Mammary epithelial cell (primary cell): Measurements from ENCODE around the gene ITGAL.

Experiments used
- EZH2 ChIP-seq: IDR thresholded peaks from 2 replicates; pipeline ENCODE4 v1.6.1; 2012; ENCODE audit warnings: low read length, inconsistent platforms, borderline replicate concordance
- TF ChIP-seq, protein P1 (sequence below), 2 donors: IDR thresholded peaks in 1 of 2; conservative IDR thresholded peaks in 1 of 2; 2 replicates each; pipeline ENCODE4 v1.5.1; 2011 to 2012; ENCODE audit warnings: inconsistent platforms in 2 of 2, low read length in 2 of 2, mild to moderate bottlenecking in 2 of 2, control low read depth in 1 of 2, low read depth in 1 of 2; ENCODE audit not compliant: insufficient read depth in 1 of 2; ENCODE audit errors: extremely low read depth in 1 of 2

DNA sequence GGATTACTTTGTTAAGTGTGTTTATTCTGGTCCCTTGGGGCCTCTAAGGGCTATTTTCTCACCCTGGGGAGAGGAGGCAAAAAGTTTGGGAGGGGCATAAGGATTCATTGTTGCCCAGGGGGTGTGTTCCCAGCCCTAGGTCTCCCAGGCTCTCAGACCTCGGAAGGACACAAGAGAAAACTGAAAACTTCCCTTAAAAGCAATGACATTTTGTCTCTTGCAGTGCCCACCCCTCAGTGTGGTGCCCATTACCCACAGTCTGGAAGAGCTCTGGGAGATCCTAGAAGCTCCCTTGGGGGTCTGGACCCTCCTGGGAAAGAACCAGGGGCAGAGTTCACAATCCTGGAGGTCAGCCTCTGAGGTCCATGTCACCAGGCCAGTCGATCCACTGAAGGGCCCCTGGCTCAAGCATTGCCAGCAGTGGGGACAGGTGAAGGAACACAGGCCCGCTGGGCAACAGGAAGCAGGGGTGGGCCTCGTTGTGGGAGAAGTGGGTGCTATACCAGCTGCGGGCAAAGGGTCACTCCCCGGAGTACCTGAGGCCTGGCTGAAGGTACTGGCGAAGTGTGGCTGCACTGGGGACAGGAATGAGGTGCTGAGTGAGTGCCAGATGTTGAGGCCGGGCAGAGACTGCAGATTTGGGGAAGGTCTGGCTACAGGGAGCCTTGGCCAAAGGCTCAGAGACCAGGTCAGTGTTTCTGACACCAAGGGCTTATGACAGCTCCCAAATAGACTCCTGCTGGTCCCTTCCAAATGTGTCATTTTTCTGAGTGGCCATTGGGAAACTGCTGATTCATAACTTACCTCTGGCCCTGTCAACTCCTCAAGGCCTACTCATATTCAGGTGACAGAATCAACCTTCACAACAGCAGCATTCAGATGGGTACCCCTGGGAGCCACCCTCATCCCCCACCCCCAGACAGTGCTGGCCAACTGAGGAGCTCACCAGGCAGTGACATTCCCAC is 66.7 kb downstream of the ITGAL start:
- TF ChIP-seq, protein P1, sequence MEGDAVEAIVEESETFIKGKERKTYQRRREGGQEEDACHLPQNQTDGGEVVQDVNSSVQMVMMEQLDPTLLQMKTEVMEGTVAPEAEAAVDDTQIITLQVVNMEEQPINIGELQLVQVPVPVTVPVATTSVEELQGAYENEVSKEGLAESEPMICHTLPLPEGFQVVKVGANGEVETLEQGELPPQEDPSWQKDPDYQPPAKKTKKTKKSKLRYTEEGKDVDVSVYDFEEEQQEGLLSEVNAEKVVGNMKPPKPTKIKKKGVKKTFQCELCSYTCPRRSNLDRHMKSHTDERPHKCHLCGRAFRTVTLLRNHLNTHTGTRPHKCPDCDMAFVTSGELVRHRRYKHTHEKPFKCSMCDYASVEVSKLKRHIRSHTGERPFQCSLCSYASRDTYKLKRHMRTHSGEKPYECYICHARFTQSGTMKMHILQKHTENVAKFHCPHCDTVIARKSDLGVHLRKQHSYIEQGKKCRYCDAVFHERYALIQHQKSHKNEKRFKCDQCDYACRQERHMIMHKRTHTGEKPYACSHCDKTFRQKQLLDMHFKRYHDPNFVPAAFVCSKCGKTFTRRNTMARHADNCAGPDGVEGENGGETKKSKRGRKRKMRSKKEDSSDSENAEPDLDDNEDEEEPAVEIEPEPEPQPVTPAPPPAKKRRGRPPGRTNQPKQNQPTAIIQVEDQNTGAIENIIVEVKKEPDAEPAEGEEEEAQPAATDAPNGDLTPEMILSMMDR (conservative IDR thresholded peaks at IDR 0.05 in 1 of 2, IDR thresholded peaks at IDR 0.05 in 1 of 2; ENCODE audit: extremely low read depth in 1 of 2, insufficient read depth in 1 of 2, low read depth in 1 of 2, low read length in 2 of 2): no peak
- no peak for TF ChIP-seq EZH2
